ENCODE measurements around the gene CLSTN1.

GRCh38 chr1:9824702-9825089, 931 bp upstream of the CLSTN1 start:
- TF ChIP-seq CTCF (IDR thresholded peaks at IDR 0.05) (no peak), TCF7L2 (IDR thresholded peaks at IDR 0.05; ENCODE audit: low read depth, low read length) (no peak), SIN3A (IDR thresholded peaks at IDR 0.05; ENCODE audit: borderline replicate concordance, insufficient read depth, low read depth, low read length) (no peak), POLR2AphosphoS5 (IDR thresholded peaks at IDR 0.05; ENCODE audit: low read depth, low read length) (no peak)
